Cardiac atrium fibroblast (primary cell): ENCODE results near the gene CD9. TPM values are rescaled to one million over a fixed set of nuclear protein-coding genes. Genes with fewer than 3 reads are reported as not detected.

Source experiments
- total RNA-seq: library from RNA; depleted of rRNA; stranded (reverse); fragments of >200 nt; gene quantifications from 2 replicates; pipeline ENCODE4 v1.2.3, GENCODE V29; 2015

Gene CD9
- total RNA-seq = 99.1 and 133 TPM in 2 replicates

GRCh38 chr12:6200256-6201212 lies at the start of gene CD9:
CD9 (plus strand) TSS chr12:6200400; CDS start chr12:6200500, 100 bp downstream.

Other genes with a start within 250 kb of the CD9 start
- 3.2 and 15.9 TPM in 2 replicates for gene VWF, start 75.7 kb upstream of the CD9 start, total RNA-seq
- 0.16 TPM in 1 of 2 replicates, not detected in the other for gene PLEKHG6, start 110.3 kb downstream of the CD9 start, total RNA-seq
- gene TNFRSF1A, start 141.7 kb downstream of the CD9 start, total RNA-seq = 432 and 524 TPM in 2 replicates
- under 0.01 and 2.6 TPM in 2 replicates for gene SCNN1A, start 175.2 kb downstream of the CD9 start, total RNA-seq
- gene LTBR, start 183.8 kb downstream of the CD9 start, total RNA-seq = 203 and 232 TPM in 2 replicates
- not detected in 2 replicates for gene CD27, start 244.6 kb downstream of the CD9 start, total RNA-seq